ENCODE results near the gene ZBTB2. TPM values are rescaled to one million over a fixed set of nuclear protein-coding genes. Genes with fewer than 3 reads are reported as not detected.

Gene ZBTB2
- total RNA-seq, 3 donors from 2014 or later (not counting 1 experiment from before 2014, with no cell fraction given) = 27.4 to 36.9 (median 29.9) TPM

DNA sequence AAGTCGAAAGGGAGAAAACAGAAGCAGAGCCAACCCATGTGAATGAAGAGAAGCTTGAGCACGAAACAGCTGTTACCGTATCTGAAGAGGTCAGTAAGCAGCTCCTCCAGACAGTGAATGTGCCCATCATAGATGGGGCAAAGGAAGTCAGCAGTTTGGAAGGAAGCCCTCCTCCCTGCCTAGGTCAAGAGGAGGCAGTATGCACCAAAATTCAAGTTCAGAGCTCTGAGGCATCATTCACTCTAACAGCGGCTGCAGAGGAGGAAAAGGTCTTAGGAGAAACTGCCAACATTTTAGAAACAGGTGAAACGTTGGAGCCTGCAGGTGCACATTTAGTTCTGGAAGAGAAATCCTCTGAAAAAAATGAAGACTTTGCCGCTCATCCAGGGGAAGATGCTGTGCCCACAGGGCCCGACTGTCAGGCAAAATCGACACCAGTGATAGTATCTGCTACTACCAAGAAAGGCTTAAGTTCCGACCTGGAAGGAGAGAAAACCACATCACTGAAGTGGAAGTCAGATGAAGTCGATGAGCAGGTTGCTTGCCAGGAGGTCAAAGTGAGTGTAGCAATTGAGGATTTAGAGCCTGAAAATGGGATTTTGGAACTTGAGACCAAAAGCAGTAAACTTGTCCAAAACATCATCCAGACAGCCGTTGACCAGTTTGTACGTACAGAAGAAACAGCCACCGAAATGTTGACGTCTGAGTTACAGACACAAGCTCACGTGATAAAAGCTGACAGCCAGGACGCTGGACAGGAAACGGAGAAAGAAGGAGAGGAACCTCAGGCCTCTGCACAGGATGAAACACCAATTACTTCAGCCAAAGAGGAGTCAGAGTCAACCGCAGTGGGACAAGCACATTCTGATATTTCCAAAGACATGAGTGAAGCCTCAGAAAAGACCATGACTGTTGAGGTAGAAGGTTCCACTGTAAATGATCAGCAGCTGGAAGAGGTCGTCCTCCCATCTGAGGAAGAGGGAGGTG, 38.7 kb downstream of the ZBTB2 start:
- Mint-ChIP-seq H3K9me3 (no peaks in the 10 kb centered on the region), H3K27ac (no peak overlapping the region), H3K4me3 (no peak overlapping the region), H3K27me3 (ENCODE audit: low read depth in 2 of 2) (no peaks in the 10 kb centered on the region), H3K36me3 (no peaks in the 10 kb centered on the region), H3K4me1 (no peaks in the 10 kb centered on the region)
- peak in 1 of 2 donors; percentile 40 for DNase-seq
- intact Hi-C loops (cut with micrococcal nuclease) = no loop called here
- ATAC-seq = no peak
- 85% methylated on average over 19 of the region's 19 CpGs for WGBS (ENCODE audit: insufficient coverage)
- Histone ChIP-seq H3K4me3 (ENCODE audit: low read length) (no peak overlapping the region), H3K36me3 (ENCODE audit: control insufficient read depth, insufficient read depth, low read length) (peaks cover 2% of the 10 kb centered on the region), H3K27me3 (ENCODE audit: control insufficient read depth, insufficient read depth, low read length) (no peaks in the 10 kb centered on the region), H3K27ac (ENCODE audit: low read length) (no peak overlapping the region), H3K9me3 (ENCODE audit: control insufficient read depth, insufficient read depth, low read length) (no peaks in the 10 kb centered on the region), H3K4me1 (ENCODE audit: control insufficient read depth, insufficient read depth, low read length) (no peaks in the 10 kb centered on the region)
- no peak for TF ChIP-seq CTCF (IDR thresholded peaks at IDR 0.05)

DNA sequence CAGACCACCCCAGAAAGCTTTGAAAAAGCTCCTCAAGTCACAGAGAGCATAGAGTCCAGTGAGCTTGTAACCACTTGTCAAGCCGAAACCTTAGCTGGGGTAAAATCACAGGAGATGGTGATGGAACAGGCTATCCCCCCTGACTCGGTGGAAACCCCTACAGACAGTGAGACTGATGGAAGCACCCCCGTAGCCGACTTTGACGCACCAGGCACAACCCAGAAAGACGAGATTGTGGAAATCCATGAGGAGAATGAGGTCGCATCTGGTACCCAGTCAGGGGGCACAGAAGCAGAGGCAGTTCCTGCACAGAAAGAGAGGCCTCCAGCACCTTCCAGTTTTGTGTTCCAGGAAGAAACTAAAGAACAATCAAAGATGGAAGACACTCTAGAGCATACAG, 39.6 kb downstream of the ZBTB2 start:
- Histone ChIP-seq H3K9me3 (ENCODE audit: control insufficient read depth, insufficient read depth, low read length) (no peaks in the 10 kb centered on the region), H3K4me3 (ENCODE audit: low read length) (no peak overlapping the region), H3K4me1 (ENCODE audit: control insufficient read depth, insufficient read depth, low read length) (no peaks in the 10 kb centered on the region), H3K27me3 (ENCODE audit: control insufficient read depth, insufficient read depth, low read length) (no peaks in the 10 kb centered on the region), H3K36me3 (ENCODE audit: control insufficient read depth, insufficient read depth, low read length) (peaks cover 1% of the 10 kb centered on the region), H3K27ac (ENCODE audit: low read length) (no peak overlapping the region)
- Mint-ChIP-seq H3K4me1 (no peaks in the 10 kb centered on the region), H3K4me3 (no peak overlapping the region), H3K9me3 (no peaks in the 10 kb centered on the region), H3K27me3 (ENCODE audit: low read depth in 2 of 2) (no peaks in the 10 kb centered on the region), H3K27ac (no peak overlapping the region), H3K36me3 (no peaks in the 10 kb centered on the region)
- intact Hi-C loops (cut with micrococcal nuclease) = no loop called here
- no peak for ATAC-seq
- WGBS (ENCODE audit: insufficient coverage) = 95% methylated on average over 7 of the region's 7 CpGs
- DNase-seq = no peak
- TF ChIP-seq CTCF (IDR thresholded peaks at IDR 0.05) = no peak

DNA sequence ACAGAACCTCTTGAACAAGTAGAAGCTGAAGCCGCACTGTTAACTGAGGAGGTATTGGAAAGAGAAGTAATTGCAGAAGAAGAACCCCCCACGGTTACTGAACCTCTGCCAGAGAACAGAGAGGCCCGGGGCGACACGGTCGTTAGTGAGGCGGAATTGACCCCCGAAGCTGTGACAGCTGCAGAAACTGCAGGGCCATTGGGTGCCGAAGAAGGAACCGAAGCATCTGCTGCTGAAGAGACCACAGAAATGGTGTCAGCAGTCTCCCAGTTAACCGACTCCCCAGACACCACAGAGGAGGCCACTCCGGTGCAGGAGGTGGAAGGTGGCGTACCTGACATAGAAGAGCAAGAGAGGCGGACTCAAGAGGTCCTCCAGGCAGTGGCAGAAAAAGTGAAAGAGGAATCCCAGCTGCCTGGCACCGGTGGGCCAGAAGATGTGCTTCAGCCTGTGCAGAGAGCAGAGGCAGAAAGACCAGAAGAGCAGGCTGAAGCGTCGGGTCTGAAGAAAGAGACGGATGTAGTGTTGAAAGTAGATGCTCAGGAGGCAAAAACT, 40.1 kb downstream of the ZBTB2 start:
- Mint-ChIP-seq H3K9me3 (no peaks in the 10 kb centered on the region), H3K36me3 (no peaks in the 10 kb centered on the region), H3K4me3 (no peak overlapping the region), H3K27me3 (ENCODE audit: low read depth in 2 of 2) (no peaks in the 10 kb centered on the region), H3K4me1 (no peaks in the 10 kb centered on the region), H3K27ac (no peak overlapping the region)
- no peaks in the 10 kb centered on the region for H3K4me1 ChIP-seq (ENCODE audit: control insufficient read depth, insufficient read depth, low read length)
- no peak for TF ChIP-seq CTCF (IDR thresholded peaks at IDR 0.05)
- no peak overlapping the region for H3K4me3 ChIP-seq (ENCODE audit: low read length)
- DNase-seq (no peak), ATAC-seq (no peak)
- H3K27ac ChIP-seq (ENCODE audit: low read length) = no peak overlapping the region
- no peaks in the 10 kb centered on the region for H3K9me3 ChIP-seq (ENCODE audit: control insufficient read depth, insufficient read depth, low read length)
- WGBS (ENCODE audit: insufficient coverage) = 96% methylated on average over 18 of the region's 18 CpGs
- H3K36me3 ChIP-seq (ENCODE audit: control insufficient read depth, insufficient read depth, low read length) = no peaks in the 10 kb centered on the region
- no peaks in the 10 kb centered on the region for H3K27me3 ChIP-seq (ENCODE audit: control insufficient read depth, insufficient read depth, low read length)
- intact Hi-C loops (cut with micrococcal nuclease) = no loop called here
